Endodermal cell (in vitro differentiated cells): ENCODE results near the gene NEURL3. TPM values are rescaled to one million over a fixed set of nuclear protein-coding genes. Genes with fewer than 3 reads are reported as not detected.

Experiments
- DNase-seq: peaks from one replicate; pipeline ENCODE4 v3.0.0-alpha.2; 2017
- H3K27ac ChIP-seq: 2 replicates; pipeline ENCODE4 v1.5.1; 2013; ENCODE audit warnings: mild to moderate bottlenecking, low read depth, low read length, moderate library complexity
- H3K27me3 ChIP-seq: 2 replicates; pipeline ENCODE4 v1.6.1; 2013; ENCODE audit warnings: mild to moderate bottlenecking, low read length, moderate library complexity; ENCODE audit not compliant: insufficient read depth, control insufficient read depth, poor library complexity, severe bottlenecking
- H3K36me3 ChIP-seq: 2 replicates; pipeline ENCODE4 v1.7.0; 2013; ENCODE audit warnings: mild to moderate bottlenecking, low read length, moderate library complexity; ENCODE audit not compliant: control insufficient read depth, insufficient read depth
- H3K4me1 ChIP-seq: one replicate; pipeline ENCODE4 v1.7.0; 2013; ENCODE audit warnings: low read length; ENCODE audit not compliant: control insufficient read depth, insufficient read depth
- H3K4me3 ChIP-seq: 2 replicates; pipeline ENCODE4 v1.5.1; 2013; ENCODE audit warnings: mild to moderate bottlenecking, low read length, moderate library complexity
- H3K9ac ChIP-seq: 2 replicates; pipeline ENCODE4 v1.6.1; 2013; ENCODE audit warnings: mild to moderate bottlenecking, low read length, moderate library complexity; ENCODE audit not compliant: poor library complexity, severe bottlenecking; ENCODE audit errors: extremely low read depth
- H3K9me3 ChIP-seq: 2 replicates; pipeline ENCODE4 v1.6.1; 2013; ENCODE audit warnings: mild to moderate bottlenecking, low read length, moderate library complexity; ENCODE audit not compliant: control insufficient read depth
- H3K27ac Mint-ChIP-seq: 2 replicates; pipeline ENCODE4 v1.8.0; 2020; ENCODE audit warnings: mixed read lengths
- H3K27me3 Mint-ChIP-seq: 2 replicates; pipeline ENCODE4 v1.8.0; 2021; ENCODE audit warnings: mild to moderate bottlenecking, mixed read lengths; ENCODE audit not compliant: insufficient read depth
- H3K36me3 Mint-ChIP-seq: 2 replicates; pipeline ENCODE4 v1.8.0; 2020; ENCODE audit warnings: low read depth, mixed read lengths
- H3K4me1 Mint-ChIP-seq: 2 replicates; pipeline ENCODE4 v1.8.0; 2020; ENCODE audit warnings: mixed read lengths
- H3K4me3 Mint-ChIP-seq: 2 replicates; pipeline ENCODE4 v1.8.0; 2020; ENCODE audit warnings: mild to moderate bottlenecking, moderate library complexity, mixed read lengths
- H3K9me3 Mint-ChIP-seq: 2 replicates; pipeline ENCODE4 v1.8.0; 2020; ENCODE audit warnings: mild to moderate bottlenecking, mixed read lengths
- WGBS, 2 experiments: methylation state at CpG; one replicate each; pipeline versions ENCODE4 v1.1.5 to v1.1.7; 2013; ENCODE audit warnings: missing lambda C conversion rate in 2 of 2, mixed read lengths in 1 of 2; ENCODE audit not compliant: insufficient coverage in 1 of 2, insufficient read length in 1 of 2; 5-methylcytosine and 5-hydroxymethylcytosine counted together
- total RNA-seq, 2 donors: library from RNA; stranded (reverse); fragmentation: NEBNext Ultra II Directional in 1 of 2; extraction: Animal tissue kit (Norgen Biotek cat#: 25700) in 1 of 2; gene quantifications; 2 replicates in 1 of 2; 3 replicates in 1 of 2; pipeline ENCODE4 v1.2.1, GENCODE V29; 2021
- TF ChIP-seq, protein P1 (sequence below): fragments of 200-600 bp; sonication (generic); conservative IDR thresholded peaks from 2 replicates; pipeline ENCODE4 v1.5.0; 2021; ENCODE audit warnings: antibody characterized with exemption, mild to moderate bottlenecking

The NEURL3 gene
- total RNA-seq, 2 donors from 2014 or later = not detected

DNA sequence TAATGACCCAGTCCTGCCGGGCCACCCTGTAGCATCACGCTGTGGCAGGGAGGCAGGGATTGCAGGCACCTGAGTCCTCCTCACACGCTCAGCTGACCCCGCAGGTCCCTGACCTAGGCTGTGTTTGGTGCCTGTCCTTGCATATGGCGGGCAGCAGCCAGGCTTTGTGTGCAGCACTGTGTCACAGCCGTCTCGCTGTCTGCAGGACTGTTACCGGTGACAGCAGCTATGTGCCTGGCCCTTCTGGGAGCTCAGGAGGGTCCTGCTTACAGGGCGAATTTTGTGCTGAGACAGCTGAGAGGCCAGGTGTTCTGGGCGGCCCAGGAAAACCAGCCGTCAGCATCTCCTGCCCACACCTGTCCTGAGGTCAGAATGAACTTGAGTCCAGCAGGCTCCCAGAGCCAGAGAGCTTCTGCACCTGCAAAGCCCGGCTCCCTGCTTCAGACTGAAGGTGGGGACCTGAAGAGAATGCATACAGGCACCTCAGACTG, 21.0 kb upstream of the NEURL3 start:
- no peak overlapping the region for H3K27ac ChIP-seq
- H3K4me3 ChIP-seq = no peak overlapping the region
- WGBS, 2 experiments = 91 to 99% methylated on average over 12 of the region's 12 CpGs
- peaks cover 46% of the 10 kb centered on the region for H3K27me3 Mint-ChIP-seq
- TF ChIP-seq, protein P1, sequence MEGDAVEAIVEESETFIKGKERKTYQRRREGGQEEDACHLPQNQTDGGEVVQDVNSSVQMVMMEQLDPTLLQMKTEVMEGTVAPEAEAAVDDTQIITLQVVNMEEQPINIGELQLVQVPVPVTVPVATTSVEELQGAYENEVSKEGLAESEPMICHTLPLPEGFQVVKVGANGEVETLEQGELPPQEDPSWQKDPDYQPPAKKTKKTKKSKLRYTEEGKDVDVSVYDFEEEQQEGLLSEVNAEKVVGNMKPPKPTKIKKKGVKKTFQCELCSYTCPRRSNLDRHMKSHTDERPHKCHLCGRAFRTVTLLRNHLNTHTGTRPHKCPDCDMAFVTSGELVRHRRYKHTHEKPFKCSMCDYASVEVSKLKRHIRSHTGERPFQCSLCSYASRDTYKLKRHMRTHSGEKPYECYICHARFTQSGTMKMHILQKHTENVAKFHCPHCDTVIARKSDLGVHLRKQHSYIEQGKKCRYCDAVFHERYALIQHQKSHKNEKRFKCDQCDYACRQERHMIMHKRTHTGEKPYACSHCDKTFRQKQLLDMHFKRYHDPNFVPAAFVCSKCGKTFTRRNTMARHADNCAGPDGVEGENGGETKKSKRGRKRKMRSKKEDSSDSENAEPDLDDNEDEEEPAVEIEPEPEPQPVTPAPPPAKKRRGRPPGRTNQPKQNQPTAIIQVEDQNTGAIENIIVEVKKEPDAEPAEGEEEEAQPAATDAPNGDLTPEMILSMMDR = no peak
- H3K9me3 Mint-ChIP-seq = no peaks in the 10 kb centered on the region
- peaks cover 29% of the 10 kb centered on the region for H3K27me3 ChIP-seq
- H3K36me3 Mint-ChIP-seq = no peaks in the 10 kb centered on the region
- no peaks in the 10 kb centered on the region for H3K4me1 Mint-ChIP-seq
- H3K36me3 ChIP-seq = no peaks in the 10 kb centered on the region
- no peak overlapping the region for H3K9ac ChIP-seq
- no peak overlapping the region for H3K4me3 Mint-ChIP-seq
- peak; percentile 41 for DNase-seq
- H3K4me1 ChIP-seq = no peaks in the 10 kb centered on the region
- no peak overlapping the region for H3K27ac Mint-ChIP-seq
- H3K9me3 ChIP-seq = no peaks in the 10 kb centered on the region

DNA sequence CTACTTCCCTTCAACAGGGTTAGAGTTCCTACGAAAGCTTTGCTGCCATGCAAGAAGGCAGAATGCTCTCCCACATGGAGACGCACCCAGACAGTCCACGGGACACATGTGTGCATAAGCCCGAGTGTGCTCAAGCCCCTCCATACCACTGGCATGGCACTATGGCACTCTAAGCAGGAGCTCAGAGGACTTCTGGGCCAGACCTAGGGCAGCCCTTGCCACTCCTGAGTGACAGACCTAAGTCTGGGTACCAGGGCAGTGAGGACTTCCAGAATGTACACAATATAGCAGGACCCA, 20.0 kb upstream of the NEURL3 start:
- 89 to 91% methylated on average over 3 to 4 of the region's 4 CpGs for WGBS, 2 experiments
- no peak overlapping the region for H3K9ac ChIP-seq
- H3K36me3 ChIP-seq = no peaks in the 10 kb centered on the region
- TF ChIP-seq, protein P1 = no peak
- Mint-ChIP-seq H3K27ac (no peak overlapping the region), H3K4me3 (no peak overlapping the region), H3K9me3 (no peaks in the 10 kb centered on the region), H3K27me3 (peaks cover 43% of the 10 kb centered on the region), H3K4me1 (no peaks in the 10 kb centered on the region), H3K36me3 (no peaks in the 10 kb centered on the region)
- H3K27me3 ChIP-seq = peaks cover 29% of the 10 kb centered on the region
- H3K27ac ChIP-seq = no peak overlapping the region
- H3K9me3 ChIP-seq = no peaks in the 10 kb centered on the region
- peak; percentile 35 for DNase-seq
- no peaks in the 10 kb centered on the region for H3K4me1 ChIP-seq
- no peak overlapping the region for H3K4me3 ChIP-seq

DNA sequence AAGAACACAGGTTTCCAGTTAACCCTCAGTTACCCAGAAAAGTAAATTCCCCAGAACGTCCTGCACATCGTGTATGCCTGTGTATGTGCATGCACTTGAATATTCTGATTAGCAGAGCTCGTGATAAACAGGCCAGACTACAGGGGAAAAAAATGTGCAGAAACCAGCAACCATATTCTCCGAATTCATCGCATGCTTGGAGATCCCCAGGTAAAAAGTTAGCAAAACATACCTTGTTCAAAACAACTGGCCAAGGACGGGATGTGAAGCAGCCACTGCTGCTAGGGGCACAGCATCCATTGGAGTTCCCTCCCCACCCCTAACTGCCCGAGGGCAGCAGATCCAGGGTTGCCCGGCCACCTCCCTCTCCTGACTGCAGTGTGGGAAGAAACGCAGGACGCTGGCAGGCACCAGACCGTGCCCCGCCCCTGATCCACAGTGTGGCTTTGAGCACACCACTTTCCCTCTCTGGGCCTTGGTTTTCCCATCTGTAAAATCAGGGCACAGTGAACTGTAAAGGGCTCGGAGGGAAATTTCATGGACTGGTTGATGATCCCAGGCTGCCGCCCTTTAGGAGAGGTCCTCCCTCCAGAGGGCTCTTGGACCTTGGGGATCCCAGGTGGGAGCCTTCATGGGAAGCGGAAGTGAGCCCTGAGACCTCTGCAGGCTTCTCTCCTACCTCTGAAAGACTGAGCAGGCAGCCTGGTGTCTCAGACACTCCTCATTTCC, 19.5 kb upstream of the NEURL3 start:
- Histone ChIP-seq H3K36me3 (no peaks in the 10 kb centered on the region), H3K9ac (no peak overlapping the region), H3K4me1 (no peaks in the 10 kb centered on the region), H3K27ac (no peak overlapping the region), H3K27me3 (peaks cover 29% of the 10 kb centered on the region), H3K4me3 (no peak overlapping the region), H3K9me3 (no peaks in the 10 kb centered on the region)
- Mint-ChIP-seq H3K27ac (no peak overlapping the region), H3K4me1 (no peaks in the 10 kb centered on the region), H3K9me3 (no peaks in the 10 kb centered on the region), H3K27me3 (peaks cover 39% of the 10 kb centered on the region), H3K4me3 (no peak overlapping the region), H3K36me3 (no peaks in the 10 kb centered on the region)
- DNase-seq = peak; percentile 42
- WGBS, 2 experiments = 83% methylated on average over 14 to 15 of the region's 15 CpGs
- TF ChIP-seq, protein P1 = no peak
